Right lobe of liver (tissue), 4 donors: Measurements from ENCODE around the gene TMEM92.

Experiments used
- POLR2A ChIP-seq: fragments of 450-650 bp; IDR thresholded peaks from one replicate; pipeline ENCODE4 v1.6.1; 2017; ENCODE audit warnings: antibody characterized with exemption, mild to moderate bottlenecking
- TF ChIP-seq, protein P1 (sequence below), 4 donors: fragments of 200-600 bp in 3 of 4; fragments of 450-650 bp in 1 of 4; IDR thresholded peaks; one replicate each; pipeline versions ENCODE4 v1.5.1 to v1.8.0; 2016 to 2022; ENCODE audit warnings: antibody characterized with exemption in 4 of 4, mild to moderate bottlenecking in 2 of 4
- donor health status: DM: no; HTN: no; CAD: no.
- donor health status: DM: no; HTN: no; CAD: no.
- donor health status: DM: no; HTN: yes; CAD: no.

DNA sequence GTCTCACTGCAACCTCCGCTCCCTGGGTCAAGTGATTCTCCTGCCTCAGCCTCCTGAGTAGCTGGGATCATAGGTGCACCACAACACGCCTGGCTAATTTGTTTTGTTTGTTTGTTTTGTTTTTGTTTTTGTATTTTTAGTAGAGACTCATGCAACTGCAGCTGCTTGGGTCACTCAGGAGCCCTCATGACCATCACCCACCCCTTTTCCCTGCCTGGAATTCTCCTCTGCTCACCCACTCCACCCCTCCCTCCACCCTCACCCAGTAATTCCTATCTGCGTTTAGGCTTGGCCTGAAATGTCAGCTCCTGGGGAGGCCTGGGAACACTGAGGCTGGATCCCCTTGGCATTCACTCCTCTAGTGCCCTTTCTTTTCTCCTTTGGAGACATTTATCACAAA, 25.5 kb downstream of the TMEM92 start:
- TF ChIP-seq, protein P1, sequence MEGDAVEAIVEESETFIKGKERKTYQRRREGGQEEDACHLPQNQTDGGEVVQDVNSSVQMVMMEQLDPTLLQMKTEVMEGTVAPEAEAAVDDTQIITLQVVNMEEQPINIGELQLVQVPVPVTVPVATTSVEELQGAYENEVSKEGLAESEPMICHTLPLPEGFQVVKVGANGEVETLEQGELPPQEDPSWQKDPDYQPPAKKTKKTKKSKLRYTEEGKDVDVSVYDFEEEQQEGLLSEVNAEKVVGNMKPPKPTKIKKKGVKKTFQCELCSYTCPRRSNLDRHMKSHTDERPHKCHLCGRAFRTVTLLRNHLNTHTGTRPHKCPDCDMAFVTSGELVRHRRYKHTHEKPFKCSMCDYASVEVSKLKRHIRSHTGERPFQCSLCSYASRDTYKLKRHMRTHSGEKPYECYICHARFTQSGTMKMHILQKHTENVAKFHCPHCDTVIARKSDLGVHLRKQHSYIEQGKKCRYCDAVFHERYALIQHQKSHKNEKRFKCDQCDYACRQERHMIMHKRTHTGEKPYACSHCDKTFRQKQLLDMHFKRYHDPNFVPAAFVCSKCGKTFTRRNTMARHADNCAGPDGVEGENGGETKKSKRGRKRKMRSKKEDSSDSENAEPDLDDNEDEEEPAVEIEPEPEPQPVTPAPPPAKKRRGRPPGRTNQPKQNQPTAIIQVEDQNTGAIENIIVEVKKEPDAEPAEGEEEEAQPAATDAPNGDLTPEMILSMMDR (IDR thresholded peaks at IDR 0.05): no peak
- TF ChIP-seq POLR2A: no peak
